ENCODE measurements around the gene CCT2.
"Not testable (repeated sequence)": the region's sequence is repeated elsewhere in the genome, so short reads cannot be mapped to it uniquely, and the experiment has no call there.

The CCT2 gene

DNA sequence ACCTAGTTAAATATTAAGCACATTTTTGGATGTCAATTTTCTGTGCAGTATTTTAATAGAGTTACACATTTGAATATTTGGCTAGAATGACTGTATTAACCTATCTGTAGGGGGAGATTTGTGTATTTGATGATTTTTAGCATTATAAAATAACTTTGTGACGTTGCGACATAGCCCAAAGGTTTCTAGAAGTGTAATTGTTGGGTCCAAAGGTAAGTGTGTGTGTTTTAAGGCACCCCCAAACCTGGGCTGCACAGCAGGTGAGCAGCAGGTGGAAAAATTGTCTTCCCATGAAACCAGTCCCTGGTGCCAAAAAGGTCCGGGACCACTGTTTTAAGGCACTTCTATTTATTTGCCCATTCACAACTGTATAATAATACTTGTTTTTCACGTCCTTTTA lies 3.3 kb downstream of the CCT2 start:
- TF ChIP-seq, protein P1, sequence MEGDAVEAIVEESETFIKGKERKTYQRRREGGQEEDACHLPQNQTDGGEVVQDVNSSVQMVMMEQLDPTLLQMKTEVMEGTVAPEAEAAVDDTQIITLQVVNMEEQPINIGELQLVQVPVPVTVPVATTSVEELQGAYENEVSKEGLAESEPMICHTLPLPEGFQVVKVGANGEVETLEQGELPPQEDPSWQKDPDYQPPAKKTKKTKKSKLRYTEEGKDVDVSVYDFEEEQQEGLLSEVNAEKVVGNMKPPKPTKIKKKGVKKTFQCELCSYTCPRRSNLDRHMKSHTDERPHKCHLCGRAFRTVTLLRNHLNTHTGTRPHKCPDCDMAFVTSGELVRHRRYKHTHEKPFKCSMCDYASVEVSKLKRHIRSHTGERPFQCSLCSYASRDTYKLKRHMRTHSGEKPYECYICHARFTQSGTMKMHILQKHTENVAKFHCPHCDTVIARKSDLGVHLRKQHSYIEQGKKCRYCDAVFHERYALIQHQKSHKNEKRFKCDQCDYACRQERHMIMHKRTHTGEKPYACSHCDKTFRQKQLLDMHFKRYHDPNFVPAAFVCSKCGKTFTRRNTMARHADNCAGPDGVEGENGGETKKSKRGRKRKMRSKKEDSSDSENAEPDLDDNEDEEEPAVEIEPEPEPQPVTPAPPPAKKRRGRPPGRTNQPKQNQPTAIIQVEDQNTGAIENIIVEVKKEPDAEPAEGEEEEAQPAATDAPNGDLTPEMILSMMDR (IDR thresholded peaks at IDR 0.05; ENCODE audit: insufficient read depth, missing control alignments) = no peak
- FAIRE-seq = no peak
- DNase-seq (ENCODE audit: insufficient read length, low spot score) = no peak

DNA sequence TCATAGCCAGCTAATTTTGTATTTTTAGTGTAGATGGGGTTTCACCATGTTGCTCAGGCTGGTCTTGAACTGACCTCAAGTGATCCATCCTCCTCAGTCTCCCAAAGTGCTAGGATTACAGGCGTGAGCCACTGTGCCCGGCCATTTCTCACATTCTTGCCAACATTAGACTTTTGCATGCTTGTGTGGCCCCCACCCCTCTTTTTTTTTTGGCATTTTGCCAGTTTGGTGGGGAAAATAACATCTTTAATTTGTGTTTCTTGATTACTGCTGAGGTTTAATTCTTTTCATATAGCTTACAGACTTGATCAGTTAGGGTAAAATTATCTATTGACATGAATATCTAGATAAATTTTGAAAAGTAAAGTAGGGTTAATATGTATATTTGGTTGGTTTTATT lies 3.8 kb downstream of the CCT2 start:
- FAIRE-seq = no peak
- TF ChIP-seq, protein P1 (IDR thresholded peaks at IDR 0.05; ENCODE audit: insufficient read depth, missing control alignments) = no peak
- DNase-seq (ENCODE audit: insufficient read length, low spot score) = no peak

DNA sequence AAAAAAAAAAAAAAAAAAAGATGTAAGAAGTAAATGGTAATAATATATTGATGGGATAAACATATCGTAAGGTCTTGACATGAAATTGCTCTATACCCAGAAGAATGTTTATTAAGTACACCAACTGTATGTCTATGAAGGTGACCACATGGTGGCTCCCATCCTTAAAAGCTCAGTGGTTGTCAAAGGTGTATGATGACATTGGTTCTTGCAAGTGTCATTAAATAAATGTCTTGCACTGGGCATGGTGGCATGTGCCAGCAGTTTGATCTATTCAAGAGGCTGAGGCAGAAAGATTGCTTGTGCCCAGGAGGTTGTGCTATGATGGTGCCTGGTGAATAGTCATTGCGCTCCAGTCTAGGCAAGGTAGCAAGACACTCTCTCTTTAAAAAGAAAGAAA lies 10.4 kb downstream of the CCT2 start:
- DNase-seq (ENCODE audit: insufficient read length, low spot score) (no peak), FAIRE-seq (no peak)
- TF ChIP-seq, protein P1 (IDR thresholded peaks at IDR 0.05; ENCODE audit: insufficient read depth, missing control alignments) = no peak

DNA sequence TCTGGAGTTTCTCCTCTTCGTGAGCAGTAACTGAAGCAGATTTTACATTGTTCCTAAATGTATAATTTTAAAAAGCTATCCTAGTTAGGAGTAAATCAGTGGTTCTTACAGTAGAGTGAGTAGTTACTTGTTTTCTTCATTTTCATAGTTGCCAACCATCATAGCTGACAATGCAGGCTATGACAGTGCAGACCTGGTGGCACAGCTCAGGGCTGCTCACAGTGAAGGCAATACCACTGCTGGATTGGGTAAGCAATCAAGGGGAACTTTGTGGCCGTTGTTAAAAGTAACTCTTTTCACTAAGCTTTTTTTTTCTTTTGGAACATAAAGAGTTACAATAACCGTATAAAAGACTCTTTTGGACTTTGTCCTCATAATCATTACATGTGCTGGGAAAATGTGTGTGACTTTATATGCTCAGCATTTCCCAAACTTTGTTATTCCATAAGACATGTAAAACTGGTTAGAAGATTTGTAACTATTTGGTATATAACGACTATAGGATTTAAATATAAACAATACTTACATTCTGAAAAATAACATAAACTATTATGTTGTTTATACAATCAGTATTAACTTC lies 13.0 kb downstream of the CCT2 start:
- no peak for DNase-seq (ENCODE audit: insufficient read length, low spot score)
- FAIRE-seq = no peak
- TF ChIP-seq, protein P1 (IDR thresholded peaks at IDR 0.05; ENCODE audit: insufficient read depth, missing control alignments) = no peak

DNA sequence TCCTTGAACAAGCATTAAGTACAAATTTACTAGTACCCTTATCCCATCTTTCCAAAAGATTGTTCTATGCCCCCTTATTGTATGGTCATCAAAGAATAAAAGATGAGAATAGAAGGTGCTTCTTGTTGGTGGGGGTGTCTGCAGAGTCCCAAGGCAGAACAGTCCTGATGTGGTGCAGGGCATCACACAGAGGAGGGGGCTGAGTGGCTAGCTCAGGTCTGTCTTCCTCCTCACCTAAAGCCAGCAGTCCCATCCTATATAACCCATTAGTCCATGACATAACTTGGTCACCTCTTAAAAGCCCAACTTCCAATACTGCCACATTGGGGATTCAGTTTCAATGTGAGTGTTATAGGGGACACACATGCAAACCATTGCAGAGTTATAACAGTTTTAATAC lies 15.5 kb downstream of the CCT2 start:
- DNase-seq (ENCODE audit: insufficient read length, low spot score) (no peak), FAIRE-seq (no peak)
- TF ChIP-seq, protein P1 (IDR thresholded peaks at IDR 0.05; ENCODE audit: insufficient read depth, missing control alignments) = no peak

DNA sequence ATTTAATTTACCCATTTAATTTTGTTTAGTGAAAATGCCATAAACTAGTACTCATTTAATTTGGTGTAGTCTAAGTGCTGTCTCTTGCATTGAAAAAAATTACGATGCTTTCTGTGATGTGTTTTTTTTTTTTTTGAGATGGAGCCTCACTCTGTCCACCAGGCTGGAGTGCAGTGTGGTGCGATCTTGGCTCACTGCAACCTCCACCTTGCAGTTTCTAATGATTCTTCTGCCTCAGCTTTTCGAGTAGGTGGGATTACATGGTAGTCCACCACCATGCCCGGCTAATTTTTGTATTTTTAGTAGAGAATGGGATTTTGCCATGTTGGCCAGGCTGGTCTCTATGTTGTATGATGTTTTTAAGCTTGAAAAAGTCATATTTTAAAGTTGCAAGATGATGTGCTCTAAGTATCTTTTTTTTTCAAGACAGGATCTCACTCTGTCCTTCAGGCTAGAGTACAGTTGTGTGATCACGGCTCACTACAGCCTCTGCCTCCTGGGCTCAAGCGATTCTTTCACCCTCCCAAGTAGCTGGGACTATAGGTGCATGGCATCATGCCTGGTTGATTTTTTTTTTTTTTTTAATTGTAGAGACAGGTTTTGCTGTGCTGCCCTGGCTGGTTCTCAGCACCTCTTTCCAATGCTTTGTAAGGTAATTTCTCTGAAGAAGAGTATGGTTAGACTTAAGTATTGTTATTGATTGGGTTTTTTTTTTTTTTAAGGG lies 16.9 kb downstream of the CCT2 start:
- TF ChIP-seq, protein P1 (IDR thresholded peaks at IDR 0.05; ENCODE audit: insufficient read depth, missing control alignments) = no peak
- FAIRE-seq = no peak
- DNase-seq (ENCODE audit: insufficient read length, low spot score) = no peak

DNA sequence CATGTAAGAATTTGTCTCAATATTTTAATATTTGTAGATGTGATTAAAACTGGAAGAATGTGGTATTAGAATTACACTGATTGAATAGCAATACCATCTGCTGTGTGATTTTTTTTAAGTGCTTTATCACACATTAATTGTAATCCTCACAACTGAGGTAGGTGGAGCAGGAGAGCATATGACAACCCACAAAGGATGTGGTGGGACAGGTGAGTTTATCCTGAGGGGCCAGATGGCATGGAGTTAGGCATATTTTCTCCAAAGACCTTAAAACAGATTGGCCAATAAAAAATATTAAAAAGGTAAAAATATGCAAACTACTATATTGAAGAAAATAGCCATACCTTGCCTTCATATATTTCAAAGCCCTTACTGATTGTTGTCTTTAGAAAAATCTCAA lies 17.7 kb downstream of the CCT2 start:
- DNase-seq (ENCODE audit: insufficient read length, low spot score) (no peak), FAIRE-seq (no peak)
- TF ChIP-seq, protein P1 (IDR thresholded peaks at IDR 0.05; ENCODE audit: insufficient read depth, missing control alignments) = no peak

DNA sequence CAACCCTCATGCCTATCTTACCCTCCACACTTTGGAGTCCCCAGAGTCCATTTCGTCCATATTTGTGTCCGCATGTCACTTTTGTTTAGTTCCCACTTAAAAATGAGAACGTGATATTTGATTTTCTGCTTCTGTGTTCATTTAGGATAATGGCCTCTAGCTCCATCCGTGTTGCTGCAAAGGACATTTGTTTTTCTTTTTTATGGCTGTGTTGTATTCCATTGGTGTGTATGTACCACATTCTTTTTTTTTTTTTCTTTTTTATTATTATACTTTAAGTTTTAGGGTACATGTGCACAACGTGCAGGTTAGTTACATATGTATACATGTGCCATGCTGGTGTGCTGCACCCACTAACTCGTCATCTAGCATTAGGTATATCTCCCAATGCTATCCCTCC lies 18.3 kb downstream of the CCT2 start:
- FAIRE-seq; DNase-seq (ENCODE audit: insufficient read length, low spot score): not testable (repeated sequence)

DNA sequence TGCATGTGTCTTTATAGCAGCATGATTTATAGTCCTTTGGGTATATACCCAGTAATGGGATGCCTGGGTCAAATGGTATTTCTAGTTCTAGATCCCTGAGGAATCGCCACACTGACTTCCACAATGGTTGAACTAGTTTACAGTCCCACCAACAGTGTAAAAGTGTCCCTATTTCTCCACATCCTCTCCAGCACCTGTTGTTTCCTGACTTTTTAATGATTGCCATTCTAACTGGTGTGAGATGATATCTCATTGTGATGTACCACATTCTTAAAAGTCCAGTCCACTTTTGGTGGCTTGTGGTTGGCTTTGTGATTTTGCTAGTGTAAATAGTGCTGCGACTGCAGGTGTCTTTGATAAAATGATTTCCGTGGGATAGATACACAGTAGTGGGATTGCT lies 19.0 kb downstream of the CCT2 start:
- not testable (repeated sequence) for FAIRE-seq; DNase-seq (ENCODE audit: insufficient read length, low spot score)

Measured in D721Med (cell line).